Measurements from ENCODE around the gene SRRM1.

The SRRM1 gene

GRCh38 chr1:24679725-24680124, 36.6 kb downstream of the SRRM1 start:
- DNase-seq (ENCODE audit: low read depth): no peak
- TF ChIP-seq CTCF (IDR thresholded peaks at IDR 0.05; ENCODE audit: insufficient read depth, low read depth, low read length, missing control alignments): no peak
- no peak overlapping the region for H3K4me3 ChIP-seq (ENCODE audit: low read length)

DNA sequence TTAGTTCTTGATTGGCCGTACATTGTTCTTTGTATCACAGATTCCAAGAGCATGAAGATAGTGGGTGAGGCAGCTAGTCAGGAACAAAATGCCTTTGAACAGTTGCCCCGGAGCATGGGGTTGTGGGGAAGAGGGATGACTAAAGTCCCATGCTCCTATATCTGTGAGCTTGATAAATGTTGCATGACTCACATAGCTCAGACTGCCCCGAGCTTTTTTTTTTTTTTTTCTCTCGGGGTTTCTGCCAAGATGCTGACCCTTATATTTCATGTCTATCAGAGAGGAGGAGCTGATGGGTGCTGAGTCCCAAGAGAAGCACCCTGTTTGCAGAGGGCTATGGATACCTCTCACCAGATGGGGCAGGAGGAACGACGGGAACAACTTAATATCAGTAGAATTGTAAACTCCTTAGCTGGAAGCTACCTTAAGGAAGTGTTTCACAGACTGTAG, 40.6 kb downstream of the SRRM1 start:
- no peak overlapping the region for H3K4me3 ChIP-seq (ENCODE audit: low read length)
- peak; percentile 99 for DNase-seq (ENCODE audit: low read depth)
- no peak for TF ChIP-seq CTCF (IDR thresholded peaks at IDR 0.05; ENCODE audit: insufficient read depth, low read depth, low read length, missing control alignments)

DNA sequence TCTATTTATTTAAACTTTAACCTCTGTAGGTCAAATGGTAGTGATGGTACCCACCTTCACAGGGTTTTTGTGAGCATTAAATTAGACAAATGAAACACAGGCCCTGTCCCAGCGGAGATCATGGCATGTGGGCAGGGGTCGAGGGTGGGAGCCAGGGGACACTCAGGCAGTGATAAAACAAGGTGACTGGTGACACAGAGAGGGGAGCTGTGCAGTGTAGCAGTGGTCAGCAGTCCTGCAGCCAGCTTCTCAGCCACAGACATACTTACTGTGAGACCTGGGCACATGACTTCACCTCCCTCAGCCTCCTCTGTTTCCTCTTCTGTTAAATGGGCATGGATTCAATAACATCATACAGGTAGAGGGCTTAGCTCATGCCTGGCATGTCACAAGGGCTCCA, 44.9 kb downstream of the SRRM1 start:
- no peak for TF ChIP-seq CTCF (IDR thresholded peaks at IDR 0.05; ENCODE audit: insufficient read depth, low read depth, low read length, missing control alignments)
- DNase-seq (ENCODE audit: low read depth): no peak
- no peak overlapping the region for H3K4me3 ChIP-seq (ENCODE audit: low read length)

- TF ChIP-seq CTCF (IDR thresholded peaks at IDR 0.05; ENCODE audit: insufficient read depth, low read depth, low read length, missing control alignments): peak; percentile 92
- H3K4me3 ChIP-seq (ENCODE audit: low read length): no peak overlapping the region
- DNase-seq (ENCODE audit: low read depth): peak; percentile 67
These were observed 45.6 kb downstream of the SRRM1 start for GRCh38 chr1:24688621-24689195.

- TF ChIP-seq CTCF (IDR thresholded peaks at IDR 0.05; ENCODE audit: insufficient read depth, low read depth, low read length, missing control alignments): no peak
- no peak overlapping the region for H3K4me3 ChIP-seq (ENCODE audit: low read length)
- no peak for DNase-seq (ENCODE audit: low read depth)
These were observed 47.9 kb downstream of the SRRM1 start for GRCh38 chr1:24691051-24691450.

DNA sequence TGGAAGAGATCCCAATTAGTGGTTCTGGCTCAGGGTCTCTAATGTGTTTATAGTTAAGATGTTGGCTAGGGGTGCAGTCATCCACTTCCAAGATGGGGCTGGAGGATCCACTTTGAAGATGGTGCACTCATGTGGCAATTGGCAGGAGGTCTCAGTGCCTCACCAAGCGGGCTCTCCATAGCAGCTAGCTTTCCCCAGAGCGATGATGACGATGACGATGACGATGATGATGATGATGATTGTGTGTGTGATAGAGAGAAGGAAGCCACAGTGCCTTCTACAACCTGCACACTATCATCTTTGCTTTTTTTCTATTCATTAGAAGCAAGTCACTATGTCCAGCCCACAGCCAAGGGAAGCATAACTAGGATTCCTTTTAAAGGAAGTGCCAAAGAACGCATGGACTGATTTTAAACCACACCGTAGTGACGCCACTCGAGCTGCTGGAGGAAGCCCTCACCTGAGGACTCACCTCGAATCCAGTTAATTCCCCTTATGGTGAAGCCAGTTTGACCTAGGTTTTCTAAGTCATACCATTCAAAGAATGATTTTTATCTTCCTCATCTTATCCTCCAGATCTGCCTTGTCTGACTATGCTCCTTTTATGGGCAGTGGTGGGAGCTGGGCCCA, 49.4 kb downstream of the SRRM1 start:
- no peak overlapping the region for H3K4me3 ChIP-seq (ENCODE audit: low read length)
- DNase-seq (ENCODE audit: low read depth): no peak
- no peak for TF ChIP-seq CTCF (IDR thresholded peaks at IDR 0.05; ENCODE audit: insufficient read depth, low read depth, low read length, missing control alignments)
